GM12878 (cell line): ENCODE data around the gene TAF13. TPM values are rescaled to one million over a fixed set of nuclear protein-coding genes. Genes with fewer than 3 reads are reported as not detected.

Experiments used
- ASH2L ChIP-seq: fragments of 300-600, 200-600 bp; sonication (generic); IDR thresholded peaks from 2 replicates; pipeline ENCODE4 v1.6.1; 2017; ENCODE audit warnings: low read depth, mild to moderate bottlenecking, borderline replicate concordance
- BHLHE40 ChIP-seq, 2 experiments: fragments of 450-650 bp in 1 of 2; IDR thresholded peaks; 2 replicates each; pipeline ENCODE4 v1.6.1; 2011 to 2017; ENCODE audit warnings: low read depth in 2 of 2, borderline replicate concordance in 1 of 2, improper control_type of control experiment in 1 of 2, low read length in 1 of 2, mild to moderate bottlenecking in 1 of 2
- BMI1 ChIP-seq: fragments of 450-650 bp; IDR thresholded peaks from 2 replicates; pipeline ENCODE4 v1.6.1; 2016; ENCODE audit warnings: mild to moderate bottlenecking, moderate library complexity, borderline replicate concordance
- CEBPB ChIP-seq, 2 experiments: fragments of 150-350 bp in 1 of 2; IDR thresholded peaks; 2 replicates each; pipeline ENCODE4 v1.6.1; 2012 to 2014; ENCODE audit warnings: low read depth in 2 of 2, low read length in 2 of 2, borderline replicate concordance in 1 of 2, inconsistent platforms in 1 of 2
- CHD2 ChIP-seq: IDR thresholded peaks from 2 replicates; pipeline ENCODE4 v1.6.1; 2011; ENCODE audit warnings: low read depth, low read length, improper control_type of control experiment, borderline replicate concordance
- EGR1 ChIP-seq, 2 experiments: IDR thresholded peaks; 1 replicate in 1 of 2; 2 replicates in 1 of 2; pipeline ENCODE4 v1.6.1; 2011 to 2012; ENCODE audit warnings: low read depth in 2 of 2, low read length in 2 of 2, borderline replicate concordance in 1 of 2, mild to moderate bottlenecking in 1 of 2, moderate library complexity in 1 of 2
- HDAC6 ChIP-seq: fragments of 200-600 bp; sonication (generic); IDR thresholded peaks from one replicate; pipeline ENCODE4 v1.8.0; 2017; ENCODE audit warnings: antibody characterized with exemption; ENCODE audit not compliant: unreplicated experiment
- IKZF2 ChIP-seq, 2 experiments: fragments of 450-650 bp; IDR thresholded peaks; 2 replicates each; pipeline ENCODE4 v1.6.1; 2017; ENCODE audit warnings: mild to moderate bottlenecking in 2 of 2, moderate library complexity in 2 of 2
- MEF2B ChIP-seq: fragments of 450-650 bp; IDR thresholded peaks from 2 replicates; pipeline ENCODE4 v1.6.1; 2018; ENCODE audit warnings: mild to moderate bottlenecking, moderate library complexity; ENCODE audit not compliant: partially characterized antibody, poor library complexity, severe bottlenecking
- MTA2 ChIP-seq: fragments of 450-650 bp; IDR thresholded peaks from 2 replicates; pipeline ENCODE4 v1.6.1; 2016; ENCODE audit warnings: low read depth, mild to moderate bottlenecking, moderate library complexity
- NFIC ChIP-seq: IDR thresholded peaks from 2 replicates; pipeline ENCODE4 v1.6.1; 2012; ENCODE audit warnings: low read depth, mild to moderate bottlenecking, inconsistent platforms, low read length, moderate library complexity
- NFYA ChIP-seq: IDR thresholded peaks from 2 replicates; pipeline ENCODE4 v1.6.1; 2011; ENCODE audit warnings: low read depth, mild to moderate bottlenecking, low read length, improper control_type of control experiment, borderline replicate concordance
- PML ChIP-seq: IDR thresholded peaks from 2 replicates; pipeline ENCODE4 v1.6.1; 2012; ENCODE audit warnings: low read length, inconsistent platforms
- POLR2A ChIP-seq: IDR thresholded peaks from 2 replicates; pipeline ENCODE4 v1.6.1; 2011; ENCODE audit warnings: low read depth, mild to moderate bottlenecking, low read length
- RB1 ChIP-seq: fragments of 450-650 bp; formaldehyde crosslinking; IDR thresholded peaks from 2 replicates; pipeline ENCODE4 v1.6.1; 2017; ENCODE audit warnings: mild to moderate bottlenecking, borderline replicate concordance
- RFX5 ChIP-seq: IDR thresholded peaks from 2 replicates; pipeline ENCODE4 v1.6.1; 2011; ENCODE audit warnings: low read depth, low read length, improper control_type of control experiment
- RUNX3 ChIP-seq: IDR thresholded peaks from 2 replicates; pipeline ENCODE4 v1.6.1; 2012; ENCODE audit warnings: low read length, inconsistent platforms
- SIN3A ChIP-seq: IDR thresholded peaks from 2 replicates; pipeline ENCODE4 v1.6.1; 2012; ENCODE audit warnings: low read depth, low read length, improper control_type of control experiment
- SMAD5 ChIP-seq: IDR thresholded peaks from 2 replicates; pipeline ENCODE4 v1.6.1; 2016; ENCODE audit warnings: antibody characterized with exemption, low read depth
- STAT1 ChIP-seq: fragments of 450-650 bp; conservative IDR thresholded peaks from 2 replicates; pipeline ENCODE4 v1.6.1; 2014; ENCODE audit warnings: antibody characterized with exemption, mild to moderate bottlenecking
- SUZ12 ChIP-seq: fragments of 200-600 bp; sonication (generic); IDR thresholded peaks from one replicate; pipeline ENCODE4 v1.6.1; 2018; ENCODE audit warnings: antibody characterized with exemption, mild to moderate bottlenecking; ENCODE audit not compliant: unreplicated experiment
- TBL1XR1 ChIP-seq: IDR thresholded peaks from 2 replicates; pipeline ENCODE4 v1.6.1; 2012; ENCODE audit warnings: low read depth, low read length, improper control_type of control experiment
- TCF3 ChIP-seq: IDR thresholded peaks from 2 replicates; pipeline ENCODE4 v1.6.1; 2012; ENCODE audit warnings: low read depth, mild to moderate bottlenecking, low read length, borderline replicate concordance; ENCODE audit not compliant: insufficient read depth
- polyA plus RNA-seq, 11 experiments: library from polyadenylated mRNA; depleted of rRNA in 4 of 11; unstranded in 6 of 11; stranded (reverse) in 5 of 11; fragments of >200 nt; fragmentation: Nextera tagmentation in 4 of 11; fragmentation: Illumina TruSeq in 1 of 11; extraction: Ambion mirVana in 4 of 11; extraction: Trizol in 1 of 11; gene quantifications; 1 replicate in 1 of 11; 2 replicates in 10 of 11; pipeline versions ENCODE4 v1.2.1 to v1.2.3, GENCODE V29; 2011 to 2016; ENCODE audit warnings: inconsistent platforms in 2 of 11, missing spikeins in 2 of 11, low read depth in 1 of 11
- total RNA-seq, 4 experiments: library from RNA; depleted of rRNA in 3 of 4; stranded (reverse); fragments of >200 nt in 3 of 4; fragmentation: Illumina TruSeq in 1 of 4; extraction: Trizol in 1 of 4; gene quantifications; 2 replicates each; pipeline versions ENCODE4 v1.2.1 to v1.2.3, GENCODE V29; 2013 to 2021
- TF ChIP-seq, protein P1 (sequence below): fragments of 450-650 bp; IDR thresholded peaks from 2 replicates; pipeline ENCODE4 v1.6.1; 2017; ENCODE audit warnings: low read depth, mild to moderate bottlenecking, moderate library complexity
- TF ChIP-seq, protein P2 (sequence below): fragments of 450-650 bp; IDR thresholded peaks from 2 replicates; pipeline ENCODE4 v1.6.1; 2016; ENCODE audit warnings: mild to moderate bottlenecking
- TF ChIP-seq, protein P3 (sequence below): fragments of 150-350 bp; IDR thresholded peaks from 2 replicates; pipeline ENCODE4 v1.6.1; 2014; ENCODE audit warnings: mild to moderate bottlenecking, low read depth, low read length

TAF13 gene
- total and polyA plus RNA-seq, 10 of the 15 experiments (the other 5 are each of a cell fraction or from before 2014, with no cell fraction given) = 8.1 to 30.6 (median 18.0) TPM

DNA sequence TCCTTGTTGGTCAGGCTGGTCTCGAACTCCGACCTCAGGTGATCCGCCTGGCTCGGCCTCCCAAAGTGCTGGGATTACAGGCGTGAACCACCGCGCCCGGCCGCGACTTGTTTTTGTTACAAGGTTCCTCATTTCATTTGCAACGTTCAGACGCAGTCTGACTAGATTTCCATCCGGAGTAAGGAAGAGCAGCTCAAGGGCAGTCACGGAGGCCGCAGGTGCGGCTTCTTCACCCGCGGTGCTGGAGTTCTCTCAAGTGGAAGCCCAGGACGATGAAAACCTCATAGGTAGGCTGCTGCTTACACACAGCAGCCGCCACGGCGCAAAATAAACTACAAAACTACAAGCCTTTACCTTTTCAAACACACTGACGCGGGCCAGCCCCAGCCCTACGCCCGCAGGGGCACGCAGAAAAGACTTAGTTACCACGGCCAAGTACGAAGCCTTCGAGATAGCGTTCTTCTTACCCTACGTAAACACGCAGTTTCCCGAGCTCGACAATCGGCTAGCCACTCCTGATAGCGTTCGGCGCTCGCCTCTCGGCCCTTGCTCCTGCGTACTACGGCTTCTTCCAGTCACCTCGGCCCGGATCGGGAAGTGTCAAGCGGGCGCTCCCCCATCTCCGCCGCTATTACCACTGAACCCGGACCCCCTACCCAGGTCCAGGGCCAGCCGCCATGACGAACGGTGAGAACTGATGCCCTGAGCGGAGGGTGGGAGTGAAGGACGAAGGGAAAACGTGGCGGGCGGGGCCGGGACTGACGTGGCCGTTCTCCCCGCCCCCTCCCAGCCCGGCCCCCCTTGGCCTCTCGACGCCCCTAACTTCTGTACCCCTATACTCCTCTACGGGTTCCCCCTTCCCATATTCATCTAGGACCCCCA, 14.6 kb upstream of the TAF13 start, which contains the start of gene TMEM167B (continued):
- TF ChIP-seq ASH2L (peak; percentile 93; the same call in 1 of the 2 replicates), TCF3 (peak; percentile 61; the same call in 1 of the 2 replicates), NFIC (no peak), BHLHE40 (IDR thresholded peaks at IDR 0.05; ENCODE audit: borderline replicate concordance in 1 of 2, low read depth in 2 of 2, low read length in 1 of 2) (peak; percentile 64 to 77; a peak in 2 of 4 replicates), SUZ12 (no peak), RB1 (peak; percentile 50; the same call in 1 of the 2 replicates), SIN3A (peak; percentile 85), MEF2B (peak; percentile 64), TBL1XR1 (0 out of 2 replicates have a peak, but pooled peaks have one; percentile 41), BMI1 (no peak), EGR1 (IDR thresholded peaks at IDR 0.05; ENCODE audit: borderline replicate concordance in 1 of 2, low read depth in 2 of 2, low read length in 2 of 2) (peak; percentile 68 to 91; a peak in 2 of 3 replicates), STAT1 (peak; percentile 86; the same call in 1 of the 2 replicates), SMAD5 (peak; percentile 82), POLR2A (peak; percentile 89), RUNX3 (peak; percentile 58), CEBPB (IDR thresholded peaks at IDR 0.05; ENCODE audit: borderline replicate concordance in 1 of 2, low read depth in 2 of 2, low read length in 2 of 2) (no peak), IKZF2 (IDR thresholded peaks at IDR 0.05) (peak; percentile 52 to 79), PML (peak; percentile 67), CHD2 (peak; percentile 60), HDAC6 (no peak), NFYA (no peak), RFX5 (peak; percentile 44; the same call in 1 of the 2 replicates), MTA2 (peak; percentile 56; the same call in 1 of the 2 replicates)
- TF ChIP-seq, protein P1, sequence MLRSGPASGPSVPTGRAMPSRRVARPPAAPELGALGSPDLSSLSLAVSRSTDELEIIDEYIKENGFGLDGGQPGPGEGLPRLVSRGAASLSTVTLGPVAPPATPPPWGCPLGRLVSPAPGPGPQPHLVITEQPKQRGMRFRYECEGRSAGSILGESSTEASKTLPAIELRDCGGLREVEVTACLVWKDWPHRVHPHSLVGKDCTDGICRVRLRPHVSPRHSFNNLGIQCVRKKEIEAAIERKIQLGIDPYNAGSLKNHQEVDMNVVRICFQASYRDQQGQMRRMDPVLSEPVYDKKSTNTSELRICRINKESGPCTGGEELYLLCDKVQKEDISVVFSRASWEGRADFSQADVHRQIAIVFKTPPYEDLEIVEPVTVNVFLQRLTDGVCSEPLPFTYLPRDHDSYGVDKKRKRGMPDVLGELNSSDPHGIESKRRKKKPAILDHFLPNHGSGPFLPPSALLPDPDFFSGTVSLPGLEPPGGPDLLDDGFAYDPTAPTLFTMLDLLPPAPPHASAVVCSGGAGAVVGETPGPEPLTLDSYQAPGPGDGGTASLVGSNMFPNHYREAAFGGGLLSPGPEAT = peak; percentile 98
- TF ChIP-seq, protein P2, sequence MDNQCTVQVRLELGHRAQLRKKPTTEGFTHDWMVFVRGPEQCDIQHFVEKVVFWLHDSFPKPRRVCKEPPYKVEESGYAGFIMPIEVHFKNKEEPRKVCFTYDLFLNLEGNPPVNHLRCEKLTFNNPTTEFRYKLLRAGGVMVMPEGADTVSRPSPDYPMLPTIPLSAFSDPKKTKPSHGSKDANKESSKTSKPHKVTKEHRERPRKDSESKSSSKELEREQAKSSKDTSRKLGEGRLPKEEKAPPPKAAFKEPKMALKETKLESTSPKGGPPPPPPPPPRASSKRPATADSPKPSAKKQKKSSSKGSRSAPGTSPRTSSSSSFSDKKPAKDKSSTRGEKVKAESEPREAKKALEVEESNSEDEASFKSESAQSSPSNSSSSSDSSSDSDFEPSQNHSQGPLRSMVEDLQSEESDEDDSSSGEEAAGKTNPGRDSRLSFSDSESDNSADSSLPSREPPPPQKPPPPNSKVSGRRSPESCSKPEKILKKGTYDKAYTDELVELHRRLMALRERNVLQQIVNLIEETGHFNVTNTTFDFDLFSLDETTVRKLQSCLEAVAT = peak; percentile 100
- TF ChIP-seq, protein P3, sequence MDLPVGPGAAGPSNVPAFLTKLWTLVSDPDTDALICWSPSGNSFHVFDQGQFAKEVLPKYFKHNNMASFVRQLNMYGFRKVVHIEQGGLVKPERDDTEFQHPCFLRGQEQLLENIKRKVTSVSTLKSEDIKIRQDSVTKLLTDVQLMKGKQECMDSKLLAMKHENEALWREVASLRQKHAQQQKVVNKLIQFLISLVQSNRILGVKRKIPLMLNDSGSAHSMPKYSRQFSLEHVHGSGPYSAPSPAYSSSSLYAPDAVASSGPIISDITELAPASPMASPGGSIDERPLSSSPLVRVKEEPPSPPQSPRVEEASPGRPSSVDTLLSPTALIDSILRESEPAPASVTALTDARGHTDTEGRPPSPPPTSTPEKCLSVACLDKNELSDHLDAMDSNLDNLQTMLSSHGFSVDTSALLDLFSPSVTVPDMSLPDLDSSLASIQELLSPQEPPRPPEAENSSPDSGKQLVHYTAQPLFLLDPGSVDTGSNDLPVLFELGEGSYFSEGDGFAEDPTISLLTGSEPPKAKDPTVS = no peak
